ENCODE measurements around the gene PRCP. TPM values are rescaled to one million over a fixed set of nuclear protein-coding genes. Genes with fewer than 3 reads are reported as not detected.

PRCP gene
- total RNA-seq, 1 experiment from 2014 or later, result 56.7 TPM

DNA sequence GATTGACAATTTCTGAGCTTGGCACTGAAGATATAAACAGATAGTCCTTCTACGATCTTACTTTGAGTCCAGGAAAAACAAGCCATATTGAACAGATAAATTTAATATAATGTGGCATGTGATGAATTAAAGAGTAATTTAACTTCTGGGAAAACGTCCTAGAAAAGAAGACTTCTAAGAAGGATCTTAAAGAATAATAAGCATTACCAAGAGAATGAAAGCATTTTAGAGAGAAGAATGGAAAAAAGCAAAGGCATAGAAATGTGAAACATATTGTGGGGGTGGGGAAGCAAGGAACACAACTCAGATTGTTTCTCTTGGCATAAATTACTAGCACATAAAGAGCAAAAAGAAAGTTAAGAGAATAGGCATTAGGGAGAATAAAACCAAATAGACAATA, 6.7 kb upstream of the PRCP start:
- Mint-ChIP-seq H3K4me3 (no peak overlapping the region; a peak in 1 of 5 replicates), H3K9me3 (peaks cover 6 to 8% of the 10 kb centered on the region in 2 experiments), H3K27ac (no peak overlapping the region; a peak in 1 of 7 replicates), H3K27me3 (ENCODE audit: low read depth) (no peaks in the 10 kb centered on the region), H3K36me3 (ENCODE audit: insufficient read depth in 1 of 3, low read depth in 3 of 3) (peaks cover 7 to 16% (median 13%) of the 10 kb centered on the region in 3 experiments), H3K4me1 (peaks cover 40 to 41% of the 10 kb centered on the region in 2 experiments)
- no peak for TF ChIP-seq CTCF (conservative IDR thresholded peaks at IDR 0.05)
- H2BK5ac ChIP-seq (ENCODE audit: insufficient read length, low read length), result no peak overlapping the region
- H4K20me1 ChIP-seq (ENCODE audit: control insufficient read depth, insufficient read depth, insufficient read length), result no peaks in the 10 kb centered on the region
- H2AFZ ChIP-seq (ENCODE audit: low read length), result no peak overlapping the region
- H3K79me2 ChIP-seq (ENCODE audit: insufficient read depth, low read length), result peaks cover 10% of the 10 kb centered on the region; the same call in 1 of the 2 replicates
- H3K4ac ChIP-seq (ENCODE audit: low read depth, low read length), result no peak overlapping the region
- H3K79me1 ChIP-seq (ENCODE audit: insufficient read depth, low read depth, low read length, poor library complexity, severe bottlenecking), result peaks cover 1% of the 10 kb centered on the region
- H2BK20ac ChIP-seq (ENCODE audit: low read depth, low read length, poor library complexity, severe bottlenecking), result no peak overlapping the region
- H2AK5ac ChIP-seq (ENCODE audit: insufficient read length, low read length), result no peak overlapping the region
- H2BK12ac ChIP-seq (ENCODE audit: insufficient read length, low read depth, low read length), result no peak overlapping the region
- no peak for DNase-seq
- H4K91ac ChIP-seq (ENCODE audit: insufficient read length, low read depth, low read length), result no peak overlapping the region
- H3K27ac ChIP-seq (ENCODE audit: insufficient read length, low read depth, low read length), result no peak overlapping the region
- H3K9ac ChIP-seq (ENCODE audit: extremely low read depth, insufficient read length, low read length), result no peak overlapping the region
- no peak overlapping the region for H2BK15ac ChIP-seq (ENCODE audit: low read depth, low read length)
- no peak overlapping the region for H2BK120ac ChIP-seq (ENCODE audit: low read depth, low read length, poor library complexity, severe bottlenecking)
- no peak overlapping the region for H3K18ac ChIP-seq (ENCODE audit: insufficient read length, low read depth, low read length)
- no CpG with 5 or more reads among the region's 2 CpGs for WGBS (ENCODE audit: extremely low coverage, insufficient read length, low lambda C conversion rate)
- H3K56ac ChIP-seq (ENCODE audit: insufficient read length, low read depth, low read length), result no peak overlapping the region
- H3K23me2 ChIP-seq (ENCODE audit: insufficient read length, low read depth, low read length, poor library complexity, severe bottlenecking), result no peaks in the 10 kb centered on the region
- no peak overlapping the region for H3K14ac ChIP-seq (ENCODE audit: insufficient read depth, low read length)
- no peak overlapping the region for H3K4me2 ChIP-seq (ENCODE audit: insufficient read depth, insufficient read length, low read length)
- H4K8ac ChIP-seq (replicated peaks; ENCODE audit: insufficient read length, low read depth, low read length), result no peak overlapping the region
- H4K5ac ChIP-seq (ENCODE audit: insufficient read length, low read depth, low read length), result no peak overlapping the region
- no peaks in the 10 kb centered on the region for H3K9me3 ChIP-seq (ENCODE audit: control insufficient read depth, low read depth, low read length)
- peaks cover 2% of the 10 kb centered on the region; the same call in 1 of the 2 replicates for H3K4me1 ChIP-seq (ENCODE audit: insufficient read depth, low read length)
- H3K27me3 ChIP-seq (ENCODE audit: insufficient read depth, low read length), result no peaks in the 10 kb centered on the region
- no peak overlapping the region for H3K23ac ChIP-seq (ENCODE audit: insufficient read length, low read depth, low read length)
- H3T11ph ChIP-seq (ENCODE audit: low read length), result no peak overlapping the region
